Mesenchymal stem cell (in vitro differentiated cells and primary cell): ENCODE data around the gene STON1.
A peak's percentile ranks its signal among the peaks of the same experiment; 100 is the strongest.

Experiments used
- DNase-seq: peaks from one replicate; pipeline ENCODE4 v3.0.0-alpha.2; 2013
- H2AFZ ChIP-seq: one replicate; pipeline ENCODE4 v1.6.1; 2013; ENCODE audit warnings: low read depth, mild to moderate bottlenecking, control low read depth, inconsistent platforms, low read length, moderate library complexity
- H2AK5ac ChIP-seq: 2 replicates; pipeline ENCODE4 v1.6.1; 2013; ENCODE audit warnings: low read length, moderate library complexity, mild to moderate bottlenecking, inconsistent platforms; ENCODE audit not compliant: severe bottlenecking
- H2BK120ac ChIP-seq: one replicate; pipeline ENCODE4 v1.6.1; 2013; ENCODE audit warnings: low read depth, mild to moderate bottlenecking, inconsistent platforms, low read length, moderate library complexity
- H2BK12ac ChIP-seq, 2 experiments: one replicate each; pipeline ENCODE4 v1.6.1; 2013; ENCODE audit warnings: inconsistent platforms in 2 of 2, low read length in 2 of 2, mild to moderate bottlenecking in 2 of 2, moderate library complexity in 2 of 2, control low read depth in 1 of 2
- H2BK15ac ChIP-seq: one replicate; pipeline ENCODE4 v1.6.1; 2013; ENCODE audit warnings: mild to moderate bottlenecking, low read depth, inconsistent platforms; ENCODE audit not compliant: poor library complexity, severe bottlenecking
- H2BK5ac ChIP-seq: 2 replicates; pipeline ENCODE4 v1.6.1; 2013; ENCODE audit warnings: low read depth, mild to moderate bottlenecking, low read length, control low read depth, inconsistent platforms; ENCODE audit not compliant: poor library complexity, severe bottlenecking
- H3K14ac ChIP-seq, 2 experiments: one replicate each; pipeline ENCODE4 v1.6.1; 2013; ENCODE audit warnings: inconsistent platforms in 2 of 2, low read length in 2 of 2, control low read depth in 1 of 2, mild to moderate bottlenecking in 1 of 2, moderate library complexity in 1 of 2
- H3K18ac ChIP-seq, 2 experiments: one replicate each; pipeline ENCODE4 v1.6.1; 2013; ENCODE audit warnings: inconsistent platforms in 2 of 2, low read length in 2 of 2, control low read depth in 1 of 2, low read depth in 1 of 2, mild to moderate bottlenecking in 1 of 2
- H3K23ac ChIP-seq, 2 experiments: one replicate each; pipeline ENCODE4 v1.6.1; 2013; ENCODE audit warnings: inconsistent platforms in 2 of 2, low read length in 2 of 2, mild to moderate bottlenecking in 2 of 2, moderate library complexity in 2 of 2, control low read depth in 1 of 2
- H3K27ac ChIP-seq: 2 replicates; pipeline ENCODE4 v1.5.1; 2013; ENCODE audit warnings: mild to moderate bottlenecking, moderate library complexity, low read length, control low read depth, inconsistent platforms; ENCODE audit not compliant: poor library complexity, severe bottlenecking
- H3K27me3 ChIP-seq, 2 experiments: 2 replicates each; pipeline versions ENCODE4 v1.6.1 to v1.7.0; 2013; ENCODE audit warnings: low read length in 2 of 2, mild to moderate bottlenecking in 2 of 2, moderate library complexity in 2 of 2, control low read depth in 1 of 2, inconsistent platforms in 1 of 2; ENCODE audit not compliant: control insufficient read depth in 1 of 2, insufficient read depth in 1 of 2
- H3K36me3 ChIP-seq, 2 experiments: 2 replicates each; pipeline versions ENCODE4 v1.6.1 to v1.7.0; 2013; ENCODE audit warnings: low read length in 2 of 2, control low read depth in 1 of 2, inconsistent platforms in 1 of 2, low read depth in 1 of 2, mild to moderate bottlenecking in 1 of 2; ENCODE audit not compliant: insufficient read depth in 2 of 2, control insufficient read depth in 1 of 2
- H3K4ac ChIP-seq, 2 experiments: one replicate each; pipeline ENCODE4 v1.6.1; 2013; ENCODE audit warnings: inconsistent platforms in 2 of 2, low read length in 2 of 2, mild to moderate bottlenecking in 2 of 2, moderate library complexity in 2 of 2, control low read depth in 1 of 2, low read depth in 1 of 2
- H3K4me1 ChIP-seq: 2 replicates; pipeline ENCODE4 v1.6.1; 2013; ENCODE audit warnings: low read depth, low read length, control low read depth; ENCODE audit not compliant: control insufficient read depth, insufficient read depth
- H3K4me2 ChIP-seq: 2 replicates; pipeline ENCODE4 v1.6.1; 2013; ENCODE audit warnings: low read length, mild to moderate bottlenecking, inconsistent platforms; ENCODE audit not compliant: poor library complexity, severe bottlenecking
- H3K4me3 ChIP-seq, 2 experiments: 2 replicates each; pipeline versions ENCODE4 v1.5.1 to v1.7.0; 2013; ENCODE audit warnings: low read length in 2 of 2, mild to moderate bottlenecking in 2 of 2, control low read depth in 1 of 2, low read depth in 1 of 2; ENCODE audit not compliant: insufficient read depth in 1 of 2
- H3K79me1 ChIP-seq: replicated peaks from 2 replicates; pipeline ENCODE4 v1.6.1; 2013; ENCODE audit warnings: mild to moderate bottlenecking, control low read depth, low read length, inconsistent platforms; ENCODE audit not compliant: poor library complexity, severe bottlenecking
- H3K9ac ChIP-seq: 2 replicates; pipeline ENCODE4 v1.7.0; 2013; ENCODE audit warnings: mild to moderate bottlenecking, low read length, moderate library complexity
- H3K9me3 ChIP-seq: 2 replicates; pipeline ENCODE4 v1.7.0; 2013; ENCODE audit warnings: mild to moderate bottlenecking, low read length; ENCODE audit not compliant: control insufficient read depth
- H4K8ac ChIP-seq: one replicate; pipeline ENCODE4 v1.6.1; 2013; ENCODE audit warnings: inconsistent platforms, mild to moderate bottlenecking, low read length, moderate library complexity
- H4K91ac ChIP-seq: one replicate; pipeline ENCODE4 v1.6.1; 2013; ENCODE audit warnings: mild to moderate bottlenecking, low read length, inconsistent platforms
- WGBS: methylation state at CpG from one replicate; pipeline ENCODE4 v1.1.7; 2013; ENCODE audit warnings: mixed read lengths; 5-methylcytosine and 5-hydroxymethylcytosine counted together

Gene STON1

GRCh38 chr2:48532174-48532573, 2.2 kb downstream of the STON1 start:
- Histone ChIP-seq H3K23ac (no peak overlapping the region), H4K8ac (no peak overlapping the region), H3K36me3 (no peaks in the 10 kb centered on the region), H3K27me3 (no peaks in the 10 kb centered on the region), H3K4me1 (peaks cover 15% of the 10 kb centered on the region), H3K9ac (no peak overlapping the region), H3K4me3 (no peak overlapping the region), H2BK15ac (no peak overlapping the region), H3K4me2 (no peak overlapping the region), H3K79me1 (peaks cover 4% of the 10 kb centered on the region), H2AK5ac (no peak overlapping the region), H3K14ac (no peak overlapping the region), H3K4ac (no peak overlapping the region), H2AFZ (no peak overlapping the region), H4K91ac (no peak overlapping the region), H3K18ac (no peak overlapping the region), H2BK5ac (no peak overlapping the region), H3K9me3 (no peaks in the 10 kb centered on the region), H2BK120ac (no peak overlapping the region), H2BK12ac (no peak overlapping the region), H3K27ac (no peak overlapping the region)
- WGBS, result 98% methylated on average over 4 of the region's 7 CpGs
- no peak for DNase-seq

GRCh38 chr2:48532824-48533223, 2.9 kb downstream of the STON1 start:
- no peak overlapping the region for H2BK12ac ChIP-seq
- no peak overlapping the region for H3K4me3 ChIP-seq
- no peak overlapping the region for H2AFZ ChIP-seq
- no peak for DNase-seq
- 88% methylated on average over 4 of the region's 5 CpGs for WGBS
- H4K8ac ChIP-seq, result no peak overlapping the region
- H2AK5ac ChIP-seq, result no peak overlapping the region
- peaks cover 15% of the 10 kb centered on the region for H3K4me1 ChIP-seq
- no peaks in the 10 kb centered on the region for H3K36me3 ChIP-seq
- no peak overlapping the region for H2BK5ac ChIP-seq
- no peaks in the 10 kb centered on the region for H3K27me3 ChIP-seq
- no peak overlapping the region for H3K4ac ChIP-seq
- H3K14ac ChIP-seq, result no peak overlapping the region
- H3K4me2 ChIP-seq, result no peak overlapping the region
- no peak overlapping the region for H3K9ac ChIP-seq
- peaks cover 4% of the 10 kb centered on the region for H3K79me1 ChIP-seq
- no peak overlapping the region for H2BK15ac ChIP-seq
- no peak overlapping the region for H3K27ac ChIP-seq
- no peak overlapping the region for H3K18ac ChIP-seq
- H3K23ac ChIP-seq, result no peak overlapping the region
- no peak overlapping the region for H2BK120ac ChIP-seq
- H3K9me3 ChIP-seq, result no peaks in the 10 kb centered on the region
- H4K91ac ChIP-seq, result no peak overlapping the region

- WGBS, result 92% methylated on average over 5 of the region's 5 CpGs
- Histone ChIP-seq H4K8ac (peak overlapping the region; percentile 77), H3K9me3 (no peaks in the 10 kb centered on the region), H3K27ac (no peak overlapping the region), H3K4me2 (no peak overlapping the region), H3K14ac (no peak overlapping the region), H3K79me1 (peaks cover 6% of the 10 kb centered on the region), H3K4me3 (no peak overlapping the region), H2BK120ac (no peak overlapping the region), H3K9ac (no peak overlapping the region), H2BK12ac (no peak overlapping the region), H2BK5ac (no peak overlapping the region), H3K4me1 (peaks cover 10% of the 10 kb centered on the region), H4K91ac (no peak overlapping the region), H3K4ac (no peak overlapping the region), H2AFZ (no peak overlapping the region), H3K27me3 (no peaks in the 10 kb centered on the region), H2AK5ac (no peak overlapping the region), H2BK15ac (no peak overlapping the region), H3K18ac (no peak overlapping the region), H3K36me3 (no peaks in the 10 kb centered on the region), H3K23ac (no peak overlapping the region)
- DNase-seq, result no peak
Observed at GRCh38 chr2:48534781-48535180, 4.8 kb downstream of the STON1 start.

GRCh38 chr2:48540237-48540935, 10.4 kb downstream of the STON1 start:
- H2BK15ac ChIP-seq, result no peak overlapping the region
- no peak overlapping the region for H3K4me3 ChIP-seq
- no peak overlapping the region for H2BK120ac ChIP-seq
- H3K4ac ChIP-seq, result no peak overlapping the region
- no peak overlapping the region for H2BK5ac ChIP-seq
- H2AK5ac ChIP-seq, result no peak overlapping the region
- H3K9me3 ChIP-seq, result no peaks in the 10 kb centered on the region
- no peak overlapping the region for H3K27ac ChIP-seq
- peaks cover 4% of the 10 kb centered on the region for H3K79me1 ChIP-seq
- no peak overlapping the region for H3K23ac ChIP-seq
- no peak overlapping the region for H4K91ac ChIP-seq
- H4K8ac ChIP-seq, result no peak overlapping the region
- H3K27me3 ChIP-seq, result no peaks in the 10 kb centered on the region
- no peaks in the 10 kb centered on the region for H3K4me1 ChIP-seq
- no peak overlapping the region for H3K4me2 ChIP-seq
- WGBS, result 91% methylated on average over 7 of the region's 7 CpGs
- no peak overlapping the region for H2AFZ ChIP-seq
- no peak overlapping the region for H2BK12ac ChIP-seq
- no peak for DNase-seq
- no peak overlapping the region for H3K9ac ChIP-seq
- H3K18ac ChIP-seq, result no peak overlapping the region
- H3K14ac ChIP-seq, result no peak overlapping the region
- no peaks in the 10 kb centered on the region for H3K36me3 ChIP-seq
